HepG2 (cell line): ENCODE data around the gene POU3F1. TPM values are rescaled to one million over a fixed set of nuclear protein-coding genes. Genes with fewer than 3 reads are reported as not detected.

Experiments
- ATAC-seq: fragments of 200-7000 bp; cut with Tn5 transposase; 3 replicates; pipeline ENCODE4 v1.9.1; 2020; ENCODE audit warnings: mild to moderate bottlenecking, moderate library complexity
- BruUV-seq: library from RNA; stranded (reverse); fragments of 400-500 nt; replicated peaks from 2 replicates; lab custom pipeline; 2021; lab: Mats Ljungman, UMichigan
- CTCF ChIA-PET: fragments of 300-600 bp; formaldehyde crosslinking; extraction: SDS; loops from one replicate; lab custom pipeline; 2021; ENCODE audit warnings: low total read pairs, inconsistent platforms, low intra/inter-chr PET ratio; lab: Yijun Ruan, JAX
- POLR2A ChIA-PET: fragments of 350-600 bp; sonication (Branson Sonifier 250); formaldehyde crosslinking; loops from one replicate; lab custom pipeline; 2020; ENCODE audit warnings: antibody characterized with exemption, inconsistent platforms; lab: Yijun Ruan, JAX
- DNase-seq: peaks from one replicate; pipeline ENCODE4 v3.0.0-alpha.2; 2015; ENCODE audit warnings: low spot score
- FAIRE-seq: peaks from 3 replicates; lab custom pipeline; 2011; peaks lifted over from hg19 to GRCh38; lab: Jason Lieb, UNC
- H2AFZ ChIP-seq: one replicate; pipeline ENCODE4 v1.6.1; 2011; ENCODE audit warnings: low read length, inconsistent platforms
- H3K27ac ChIP-seq: fragments of 300-600 bp; 3 replicates; pipeline ENCODE4 v1.8.0; 2011; ENCODE audit warnings: mixed run types, mild to moderate bottlenecking, mixed read lengths, low read length, inconsistent platforms; ENCODE audit not compliant: insufficient read depth; ENCODE audit errors: extremely low read length
- H3K27me3 ChIP-seq, 2 experiments: fragments of 200-600 bp in 1 of 2; 2 replicates in 1 of 2; 3 replicates in 1 of 2; pipeline versions ENCODE4 v1.6.0 to v1.8.0; 2011; ENCODE audit warnings: low read length in 2 of 2, mild to moderate bottlenecking in 2 of 2, moderate library complexity in 2 of 2, inconsistent platforms in 1 of 2; ENCODE audit not compliant: insufficient read depth in 2 of 2, control insufficient read depth in 1 of 2
- H3K36me3 ChIP-seq, 2 experiments: fragments of 200-600 bp in 1 of 2; replicated peaks in 1 of 2; 2 replicates in 1 of 2; 3 replicates in 1 of 2; pipeline versions ENCODE4 v1.5.1 to v1.8.0; 2011; ENCODE audit warnings: low read length in 2 of 2, inconsistent platforms in 1 of 2; ENCODE audit not compliant: insufficient read depth in 2 of 2, control insufficient read depth in 1 of 2
- H3K4me1 ChIP-seq: 2 replicates; pipeline ENCODE4 v1.5.1; 2012; ENCODE audit warnings: low read length, inconsistent platforms; ENCODE audit not compliant: insufficient read depth
- H3K4me2 ChIP-seq: 2 replicates; pipeline ENCODE4 v1.6.0; 2011; ENCODE audit warnings: low read depth, low read length, inconsistent platforms
- H3K4me3 ChIP-seq, 3 experiments: fragments of 200-600 bp in 1 of 3; sonication (generic), shearing (Covaris generic) in 1 of 3; replicated peaks in 1 of 3; 2 replicates each; pipeline ENCODE4 v1.5.1; 2011 to 2016; ENCODE audit warnings: low read length in 3 of 3, inconsistent platforms in 2 of 3, low read depth in 2 of 3, mild to moderate bottlenecking in 2 of 3, control low read depth in 1 of 3, mixed read lengths in 1 of 3; ENCODE audit not compliant: insufficient read depth in 1 of 3
- H3K79me2 ChIP-seq: one replicate; pipeline ENCODE4 v1.6.1; 2011; ENCODE audit warnings: low read length, inconsistent platforms; ENCODE audit not compliant: insufficient read depth
- H3K9ac ChIP-seq: 2 replicates; pipeline ENCODE4 v1.6.0; 2011; ENCODE audit warnings: mild to moderate bottlenecking, low read depth, low read length, inconsistent platforms; ENCODE audit not compliant: insufficient read depth
- H3K9me3 ChIP-seq: 2 replicates; pipeline ENCODE4 v1.5.1; 2012; ENCODE audit warnings: mild to moderate bottlenecking, low read length
- H4K20me1 ChIP-seq: 2 replicates; pipeline ENCODE4 v1.6.0; 2011; ENCODE audit warnings: inconsistent platforms, mild to moderate bottlenecking, low read length, moderate library complexity; ENCODE audit not compliant: insufficient read depth
- HMGXB4 ChIP-seq, 2 experiments: sonication (generic) in 1 of 2; formaldehyde crosslinking in 1 of 2; IDR thresholded peaks; 2 replicates each; pipeline versions ENCODE4 v1.4.0 to v1.6.1; 2018 to 2020; ENCODE audit warnings: missing genetic modification reagents in 2 of 2, borderline replicate concordance in 1 of 2, low read depth in 1 of 2, mild to moderate bottlenecking in 1 of 2, missing biosample characterization in 1 of 2
- HNF1A ChIP-seq, 2 experiments: sonication (generic) in 1 of 2; formaldehyde crosslinking in 1 of 2; IDR thresholded peaks; 2 replicates each; pipeline versions ENCODE4 v1.4.0 to v1.6.1; 2016 to 2020; ENCODE audit warnings: borderline replicate concordance in 1 of 2, low read depth in 1 of 2, mild to moderate bottlenecking in 1 of 2, missing genetic modification reagents in 1 of 2
- NCOA2 ChIP-seq: sonication (generic); formaldehyde crosslinking; IDR thresholded peaks from 2 replicates; pipeline ENCODE4 v1.8.0; 2022; ENCODE audit warnings: inconsistent platforms
- PLRG1 ChIP-seq: fragments of 450-650 bp; conservative IDR thresholded peaks from 2 replicates; pipeline ENCODE4 v1.6.1; 2016
- SAFB2 ChIP-seq: sonication (generic); formaldehyde crosslinking; IDR thresholded peaks from 2 replicates; pipeline ENCODE4 v1.5.1; 2020; ENCODE audit warnings: missing genetic modification reagents, low read depth, mild to moderate bottlenecking, borderline replicate concordance
- ZNF234 ChIP-seq: sonication (generic); formaldehyde crosslinking; conservative IDR thresholded peaks from 2 replicates; pipeline ENCODE4 v1.5.1; 2020; ENCODE audit warnings: mild to moderate bottlenecking, missing genetic modification reagents
- ZNF350 ChIP-seq: sonication (generic); formaldehyde crosslinking; IDR thresholded peaks from 2 replicates; pipeline ENCODE4 v1.4.0; 2020; ENCODE audit warnings: mild to moderate bottlenecking, low read depth, missing genetic modification reagents, borderline replicate concordance
- ZNF639 ChIP-seq: conservative IDR thresholded peaks from 2 replicates; pipeline ENCODE4 v1.6.1; 2018; ENCODE audit warnings: missing genetic modification reagents
- ZSCAN21 ChIP-seq: sonication (generic); formaldehyde crosslinking; IDR thresholded peaks from 2 replicates; pipeline ENCODE4 v1.8.0; 2022; ENCODE audit warnings: mild to moderate bottlenecking, missing genetic modification reagents, moderate library complexity, borderline replicate concordance
- WGBS: methylation state at CpG from one replicate; pipeline ENCODE4 v1.1.6; 2017; ENCODE audit warnings: low lambda C conversion rate; 5-methylcytosine and 5-hydroxymethylcytosine counted together
- in situ Hi-C: cut with HindIII; loops from 2 replicates; pipeline ENCODE4 v1.10.0; 2017; ENCODE audit warnings: low pct_unique_long_range_greater_than_20kb; ENCODE audit not compliant: extremely low pct_ligation_motif_present
- intact Hi-C: fragments of 100-400 bp; cut with micrococcal nuclease; formaldehyde crosslinking; loops from one replicate; pipeline ENCODE4 v1.10.0; 2022; ENCODE audit not compliant: unreplicated experiment
- polyA plus RNA-seq, 8 experiments: library from polyadenylated mRNA; depleted of rRNA in 3 of 8; stranded (reverse) in 7 of 8; unstranded in 1 of 8; fragments of >200 nt; fragmentation: Illumina TruSeq in 4 of 8; extraction: Trizol in 4 of 8; gene quantifications; 2 replicates each; pipeline versions ENCODE4 v1.2.1 to v1.2.3, GENCODE V29; 2011 to 2016; ENCODE audit warnings: low read depth in 4 of 8, missing spikeins in 1 of 8, mixed read lengths in 1 of 8; ENCODE audit not compliant: insufficient read depth in 1 of 8
- total RNA-seq, 5 experiments: library from RNA; depleted of rRNA; stranded (reverse); fragments of >200 nt; fragmentation: Illumina TruSeq; extraction: Trizol; gene quantifications; 2 replicates each; pipeline ENCODE4 v1.2.3, GENCODE V29; 2016; ENCODE audit warnings: low read depth in 1 of 5
- TF ChIP-seq, protein P1 (sequence below): IDR thresholded peaks from 2 replicates; pipeline ENCODE4 v1.4.0; 2020; ENCODE audit warnings: mild to moderate bottlenecking, missing genetic modification reagents

Gene POU3F1
- total and polyA plus RNA-seq, 2 of the 13 experiments (the other 11 are each of a cell fraction or from before 2014, with no cell fraction given), result not detected

DNA sequence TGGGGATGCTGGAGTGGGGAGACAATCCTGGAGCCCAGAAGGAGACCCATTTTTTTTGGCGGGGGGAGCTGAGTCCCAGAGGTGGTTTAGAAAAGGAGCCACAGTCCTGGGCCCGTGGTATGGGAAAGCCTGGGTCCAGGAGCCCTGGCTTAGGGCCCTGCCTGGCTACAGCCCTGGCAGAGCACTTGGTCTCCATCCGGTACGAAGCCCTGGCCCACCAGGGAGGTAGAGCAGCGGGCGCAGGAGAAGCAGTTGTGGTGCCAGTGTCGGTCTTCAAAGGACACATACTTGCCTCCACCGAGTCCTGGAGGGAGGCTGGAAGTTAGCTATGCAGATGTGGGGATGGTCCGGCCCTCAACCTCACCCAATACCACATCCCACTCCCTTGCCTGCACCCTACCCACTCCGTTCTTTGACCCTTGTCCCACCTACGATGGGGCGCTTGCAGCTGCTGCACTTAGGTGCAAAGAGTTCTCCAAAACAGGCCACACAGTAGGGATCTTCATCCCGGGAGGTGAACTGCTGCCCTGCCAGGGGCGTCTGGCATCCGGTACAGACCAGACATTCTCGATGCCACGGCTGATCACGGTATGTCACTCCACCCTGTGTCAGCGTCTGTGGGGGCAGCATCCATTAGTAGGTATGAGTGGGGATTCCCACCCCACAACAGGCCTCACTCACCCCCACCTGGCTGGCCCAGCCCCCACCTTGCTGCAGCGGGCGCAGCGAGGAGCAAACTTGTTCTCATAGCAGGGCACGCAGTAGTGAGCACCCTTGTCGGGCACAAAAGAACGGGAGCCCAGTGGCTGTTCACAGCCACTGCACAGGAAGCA lies 49.1 kb downstream of the POU3F1 start:
- intact Hi-C loops (no loop called here), in situ Hi-C loops (no loop called here)
- 93% methylated on average over 19 of the region's 25 CpGs for WGBS
- FAIRE-seq (no peak), DNase-seq (no peak), ATAC-seq (no peak)
- H2AFZ ChIP-seq, result no peak overlapping the region
- H3K27me3 ChIP-seq, result no peaks in the 10 kb centered on the region
- POLR2A ChIA-PET, result no interaction called here
- CTCF ChIA-PET, result no interaction called here
- H3K79me2 ChIP-seq, result peaks cover 2% of the 10 kb centered on the region
- peaks cover 8 to 15% of the 10 kb centered on the region in 2 experiments for H3K36me3 ChIP-seq
- H3K4me1 ChIP-seq, result peaks cover 35% of the 10 kb centered on the region
- H3K9ac ChIP-seq, result no peak overlapping the region
- H4K20me1 ChIP-seq, result no peaks in the 10 kb centered on the region
- no peaks in the 10 kb centered on the region for H3K9me3 ChIP-seq
- no peak overlapping the region for H3K4me2 ChIP-seq
- BruUV-seq, result no TSS peak
- no peak overlapping the region for H3K4me3 ChIP-seq
- no peak overlapping the region for H3K27ac ChIP-seq
- TF ChIP-seq HNF1A (IDR thresholded peaks at IDR 0.05; ENCODE audit: low read depth) (no peak), HNF1A (CRISPR knock-in tag; IDR thresholded peaks at IDR 0.05; ENCODE audit: borderline replicate concordance) (no peak), ZNF234 (no peak), SAFB2 (no peak), ZNF639 (no peak), ZSCAN21 (CRISPR knock-in tag) (no peak), PLRG1 (no peak), NCOA2 (CRISPR knock-in tag) (no peak), ZNF350 (CRISPR knock-in tag) (no peak), HMGXB4 (CRISPR knock-in tag; IDR thresholded peaks at IDR 0.05; ENCODE audit: borderline replicate concordance in 1 of 2, low read depth in 1 of 2) (no peak)
- TF ChIP-seq, protein P1, sequence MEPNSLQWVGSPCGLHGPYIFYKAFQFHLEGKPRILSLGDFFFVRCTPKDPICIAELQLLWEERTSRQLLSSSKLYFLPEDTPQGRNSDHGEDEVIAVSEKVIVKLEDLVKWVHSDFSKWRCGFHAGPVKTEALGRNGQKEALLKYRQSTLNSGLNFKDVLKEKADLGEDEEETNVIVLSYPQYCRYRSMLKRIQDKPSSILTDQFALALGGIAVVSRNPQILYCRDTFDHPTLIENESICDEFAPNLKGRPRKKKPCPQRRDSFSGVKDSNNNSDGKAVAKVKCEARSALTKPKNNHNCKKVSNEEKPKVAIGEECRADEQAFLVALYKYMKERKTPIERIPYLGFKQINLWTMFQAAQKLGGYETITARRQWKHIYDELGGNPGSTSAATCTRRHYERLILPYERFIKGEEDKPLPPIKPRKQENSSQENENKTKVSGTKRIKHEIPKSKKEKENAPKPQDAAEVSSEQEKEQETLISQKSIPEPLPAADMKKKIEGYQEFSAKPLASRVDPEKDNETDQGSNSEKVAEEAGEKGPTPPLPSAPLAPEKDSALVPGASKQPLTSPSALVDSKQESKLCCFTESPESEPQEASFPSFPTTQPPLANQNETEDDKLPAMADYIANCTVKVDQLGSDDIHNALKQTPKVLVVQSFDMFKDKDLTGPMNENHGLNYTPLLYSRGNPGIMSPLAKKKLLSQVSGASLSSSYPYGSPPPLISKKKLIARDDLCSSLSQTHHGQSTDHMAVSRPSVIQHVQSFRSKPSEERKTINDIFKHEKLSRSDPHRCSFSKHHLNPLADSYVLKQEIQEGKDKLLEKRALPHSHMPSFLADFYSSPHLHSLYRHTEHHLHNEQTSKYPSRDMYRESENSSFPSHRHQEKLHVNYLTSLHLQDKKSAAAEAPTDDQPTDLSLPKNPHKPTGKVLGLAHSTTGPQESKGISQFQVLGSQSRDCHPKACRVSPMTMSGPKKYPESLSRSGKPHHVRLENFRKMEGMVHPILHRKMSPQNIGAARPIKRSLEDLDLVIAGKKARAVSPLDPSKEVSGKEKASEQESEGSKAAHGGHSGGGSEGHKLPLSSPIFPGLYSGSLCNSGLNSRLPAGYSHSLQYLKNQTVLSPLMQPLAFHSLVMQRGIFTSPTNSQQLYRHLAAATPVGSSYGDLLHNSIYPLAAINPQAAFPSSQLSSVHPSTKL, result no peak
